Tongue (tissue), 2 donors: ENCODE results near the gene TGM1. TPM values are rescaled to one million over a fixed set of nuclear protein-coding genes. Genes with fewer than 3 reads are reported as not detected.

Source experiments
- DNase-seq: peaks from one replicate; pipeline ENCODE4 v3.0.0-alpha.2; 2015
- total RNA-seq: library from RNA; depleted of rRNA; stranded (reverse); fragments of >200 nt; gene quantifications from one replicate; pipeline ENCODE4 v1.2.3, GENCODE V29; 2014

The TGM1 gene
- total RNA-seq, 1 donor from 2014 or later: 29.0 TPM

GRCh38 chr14:24292118-24292807, 29.3 kb upstream of the TGM1 start:
- no peak for DNase-seq

GRCh38 chr14:24291446-24292117, 28.6 kb upstream of the TGM1 start:
- no peak for DNase-seq

- DNase-seq: no peak
These were observed 27.8 kb upstream of the TGM1 start for GRCh38 chr14:24290746-24291145.

GRCh38 chr14:24289649-24290280, 26.8 kb upstream of the TGM1 start:
- DNase-seq: no peak

GRCh38 chr14:24286996-24287395, 24.0 kb upstream of the TGM1 start:
- no peak for DNase-seq

- no peak for DNase-seq
These were observed 22.4 kb upstream of the TGM1 start for GRCh38 chr14:24285351-24285750.

- DNase-seq: no peak
These were observed 21.6 kb upstream of the TGM1 start for GRCh38 chr14:24284501-24285035.

GRCh38 chr14:24283796-24284460, 21.0 kb upstream of the TGM1 start:
- DNase-seq: no peak

GRCh38 chr14:24282736-24283135, 19.8 kb upstream of the TGM1 start:
- DNase-seq: no peak

- no peak for DNase-seq
These were observed 18.7 kb upstream of the TGM1 start for GRCh38 chr14:24281636-24282035.

- DNase-seq: no peak
These were observed 18.0 kb upstream of the TGM1 start for GRCh38 chr14:24280797-24281460.

- DNase-seq: no peak
These were observed 16.6 kb upstream of the TGM1 start for GRCh38 chr14:24279301-24280186.

GRCh38 chr14:24278424-24278823, 15.4 kb upstream of the TGM1 start:
- no peak for DNase-seq

- no peak for DNase-seq
These were observed 14.8 kb upstream of the TGM1 start for GRCh38 chr14:24277606-24278321.

GRCh38 chr14:24277071-24277470, 14.1 kb upstream of the TGM1 start:
- DNase-seq: no peak

- DNase-seq: no peak
These were observed 11.1 kb upstream of the TGM1 start for GRCh38 chr14:24274101-24274543.

GRCh38 chr14:24273422-24273998, 10.5 kb upstream of the TGM1 start:
- DNase-seq: no peak

- DNase-seq: no peak
These were observed 9.5 kb upstream of the TGM1 start for GRCh38 chr14:24272467-24272866.

GRCh38 chr14:24271834-24272263, 8.9 kb upstream of the TGM1 start:
- no peak for DNase-seq
